Right lobe of liver (tissue), 6 donors: ENCODE results near the gene DDX51. TPM values are rescaled to one million over a fixed set of nuclear protein-coding genes. Genes with fewer than 3 reads are reported as not detected.
"Not testable (repeated sequence)": the region's sequence is repeated elsewhere in the genome, so short reads cannot be mapped to it uniquely, and the experiment has no call there.

ENCODE experiments used
- ATAC-seq, 4 donors: fragments of 200-7000 bp; cut with Tn5 transposase; one replicate each; pipeline ENCODE4 v1.9.1; 2020; ENCODE audit warnings: mild to moderate bottlenecking in 4 of 4, moderate library complexity in 4 of 4
- DNase-seq, 3 donors: peaks; one replicate each; pipeline ENCODE4 v3.0.0-alpha.2; 2020
- H3K27ac ChIP-seq, 3 donors: fragments of 200-600 bp; one replicate each; pipeline ENCODE4 v1.8.0; 2022
- H3K27me3 ChIP-seq, 2 donors: fragments of 200-600 bp; one replicate each; pipeline ENCODE4 v1.8.0; 2022
- H3K36me3 ChIP-seq, 4 donors: fragments of 200-600 bp; sonication (generic) in 1 of 4; one replicate each; pipeline versions ENCODE4 v1.5.1 to v1.8.0; 2017 to 2022; ENCODE audit warnings: control low read depth in 1 of 4
- H3K4me1 ChIP-seq, 4 donors: fragments of 200-600 bp; sonication (generic) in 1 of 4; one replicate each; pipeline versions ENCODE4 v1.5.1 to v1.8.0; 2017 to 2022; ENCODE audit warnings: control low read depth in 1 of 4
- H3K4me3 ChIP-seq, 3 donors: fragments of 200-600 bp; one replicate each; pipeline ENCODE4 v1.8.0; 2022
- H3K9me3 ChIP-seq, 4 donors: fragments of 200-600 bp; sonication (generic) in 1 of 4; one replicate each; pipeline versions ENCODE4 v1.5.1 to v1.8.0; 2017 to 2022; ENCODE audit warnings: control low read depth in 1 of 4
- POLR2A ChIP-seq: fragments of 450-650 bp; IDR thresholded peaks from one replicate; pipeline ENCODE4 v1.6.1; 2017; ENCODE audit warnings: antibody characterized with exemption, mild to moderate bottlenecking
- whole genome bisulfite sequencing: methylation state at CpG from one replicate; pipeline ENCODE4 v1.1.6; 2018; ENCODE audit warnings: low coverage, low lambda C conversion rate; ENCODE audit not compliant: insufficient coverage; ENCODE audit errors: missing lambda C conversion rate; 5-methylcytosine and 5-hydroxymethylcytosine counted together
- intact Hi-C, 2 donors: fragments of 100-400 bp; cut with DNase I; formaldehyde crosslinking; loops; one replicate each; pipeline versions ENCODE4 v1.11.2 to v1.14.1; 2022
- total RNA-seq, 6 experiments: library from RNA; depleted of rRNA in 2 of 6; stranded (reverse); fragments of >200 nt in 2 of 6; fragmentation: NEBNext Ultra II Directional in 3 of 6; extraction: Animal tissue kit (Norgen Biotek cat#: 25700) in 3 of 6; gene quantifications; one replicate each; pipeline versions ENCODE4 v1.1.0 to v1.2.4, GENCODE V29; 2016 to 2023
- TF ChIP-seq, protein P1 (sequence below), 4 donors: fragments of 200-600 bp in 3 of 4; fragments of 450-650 bp in 1 of 4; IDR thresholded peaks; one replicate each; pipeline versions ENCODE4 v1.5.1 to v1.8.0; 2016 to 2022; ENCODE audit warnings: antibody characterized with exemption in 4 of 4, mild to moderate bottlenecking in 2 of 4
- donor health status: DM: no; HTN: yes; CAD: no.
- donor health status: DM: no; HTN: no; CAD: no.
- donor health status: DM: no; HTN: no; CAD: no.
- donor health status: DM: no; HTN: yes; CAD: no.
- donor health status: DM: no; HTN: yes; CAD: no.

DDX51 gene
- total RNA-seq, 6 experiments from 2014 or later = 4.2 to 9.0 (median 5.2) TPM

GRCh38 chr12:132108211-132108832 lies 35.8 kb downstream of the DDX51 start:
- no peaks in the 10 kb centered on the region for H3K9me3 ChIP-seq
- peaks cover 0 to 14% (median 9%) of the 10 kb centered on the region in 4 donors for H3K36me3 ChIP-seq
- H3K4me1 ChIP-seq = no peaks in the 10 kb centered on the region
- 84% methylated on average over 11 of the region's 16 CpGs for WGBS
- H3K27ac ChIP-seq = no peak overlapping the region
- no peak for TF ChIP-seq POLR2A
- TF ChIP-seq, protein P1, sequence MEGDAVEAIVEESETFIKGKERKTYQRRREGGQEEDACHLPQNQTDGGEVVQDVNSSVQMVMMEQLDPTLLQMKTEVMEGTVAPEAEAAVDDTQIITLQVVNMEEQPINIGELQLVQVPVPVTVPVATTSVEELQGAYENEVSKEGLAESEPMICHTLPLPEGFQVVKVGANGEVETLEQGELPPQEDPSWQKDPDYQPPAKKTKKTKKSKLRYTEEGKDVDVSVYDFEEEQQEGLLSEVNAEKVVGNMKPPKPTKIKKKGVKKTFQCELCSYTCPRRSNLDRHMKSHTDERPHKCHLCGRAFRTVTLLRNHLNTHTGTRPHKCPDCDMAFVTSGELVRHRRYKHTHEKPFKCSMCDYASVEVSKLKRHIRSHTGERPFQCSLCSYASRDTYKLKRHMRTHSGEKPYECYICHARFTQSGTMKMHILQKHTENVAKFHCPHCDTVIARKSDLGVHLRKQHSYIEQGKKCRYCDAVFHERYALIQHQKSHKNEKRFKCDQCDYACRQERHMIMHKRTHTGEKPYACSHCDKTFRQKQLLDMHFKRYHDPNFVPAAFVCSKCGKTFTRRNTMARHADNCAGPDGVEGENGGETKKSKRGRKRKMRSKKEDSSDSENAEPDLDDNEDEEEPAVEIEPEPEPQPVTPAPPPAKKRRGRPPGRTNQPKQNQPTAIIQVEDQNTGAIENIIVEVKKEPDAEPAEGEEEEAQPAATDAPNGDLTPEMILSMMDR (IDR thresholded peaks at IDR 0.05) = no peak
- DNase-seq (no peak), ATAC-seq (no peak)
- no peaks in the 10 kb centered on the region for H3K27me3 ChIP-seq
- intact Hi-C loops = no loop called here
- H3K4me3 ChIP-seq = no peak overlapping the region

- no peak for TF ChIP-seq POLR2A
- TF ChIP-seq, protein P1 (IDR thresholded peaks at IDR 0.05) = no peak
- Histone ChIP-seq H3K4me3 (no peak overlapping the region), H3K27ac (no peak overlapping the region), H3K4me1 (no peaks in the 10 kb centered on the region), H3K9me3 (no peaks in the 10 kb centered on the region), H3K36me3 (peaks cover 0 to 11% (median 9%) of the 10 kb centered on the region in 4 donors), H3K27me3 (no peaks in the 10 kb centered on the region)
- WGBS = over 99% methylated on average over 7 of the region's 7 CpGs
- ATAC-seq (no peak), DNase-seq (no peak)
- intact Hi-C loops = no loop called here
Observed at GRCh38 chr12:132106921-132107320, 37.2 kb downstream of the DDX51 start.

GRCh38 chr12:132105467-132105866 lies 38.7 kb downstream of the DDX51 start:
- ATAC-seq (no peak), DNase-seq (no peak)
- no peak for TF ChIP-seq POLR2A
- TF ChIP-seq, protein P1 (IDR thresholded peaks at IDR 0.05) = no peak

GRCh38 chr12:132103542-132104308 lies 40.4 kb downstream of the DDX51 start:
- peaks cover 0 to 11% (median 2%) of the 10 kb centered on the region in 4 donors for H3K36me3 ChIP-seq
- no peaks in the 10 kb centered on the region for H3K9me3 ChIP-seq
- DNase-seq (no peak), ATAC-seq (peak in 2 of 4 donors; percentile 12 to 38)
- 81% methylated on average over 4 of the region's 26 CpGs for WGBS
- no peak overlapping the region for H3K27ac ChIP-seq
- TF ChIP-seq, protein P1 (IDR thresholded peaks at IDR 0.05) = no peak
- no peak for TF ChIP-seq POLR2A
- intact Hi-C loops = no loop called here
- no peaks in the 10 kb centered on the region for H3K27me3 ChIP-seq
- H3K4me3 ChIP-seq = no peak overlapping the region
- no peaks in the 10 kb centered on the region for H3K4me1 ChIP-seq

More at GRCh38 chr12:132105467-132105866, 38.7 kb downstream of the DDX51 start:
- Histone ChIP-seq H3K4me3 (no peak overlapping the region), H3K36me3 (peaks cover 0 to 9% (median 5%) of the 10 kb centered on the region in 4 donors), H3K27me3 (no peaks in the 10 kb centered on the region), H3K9me3 (no peaks in the 10 kb centered on the region), H3K4me1 (no peaks in the 10 kb centered on the region), H3K27ac (no peak overlapping the region)
- intact Hi-C loops = no loop called here
- WGBS = 77% methylated on average over 3 of the region's 6 CpGs

- H3K27ac ChIP-seq, H3K27me3 ChIP-seq, H3K9me3 ChIP-seq, DNase-seq, intact Hi-C loops, ATAC-seq, H3K4me3 ChIP-seq, H3K4me1 ChIP-seq, H3K36me3 ChIP-seq: not testable (repeated sequence)
- 79% methylated on average over 13 of the region's 14 CpGs for WGBS
Observed at GRCh38 chr12:132103072-132103471, 41.0 kb downstream of the DDX51 start.
